Measurements from ENCODE around the gene POP4. TPM values are rescaled to one million over a fixed set of nuclear protein-coding genes. Genes with fewer than 3 reads are reported as not detected.

Gene POP4
- total and polyA plus RNA-seq, 12 donors: 65.4 to 134 (median 75.5) TPM

DNA sequence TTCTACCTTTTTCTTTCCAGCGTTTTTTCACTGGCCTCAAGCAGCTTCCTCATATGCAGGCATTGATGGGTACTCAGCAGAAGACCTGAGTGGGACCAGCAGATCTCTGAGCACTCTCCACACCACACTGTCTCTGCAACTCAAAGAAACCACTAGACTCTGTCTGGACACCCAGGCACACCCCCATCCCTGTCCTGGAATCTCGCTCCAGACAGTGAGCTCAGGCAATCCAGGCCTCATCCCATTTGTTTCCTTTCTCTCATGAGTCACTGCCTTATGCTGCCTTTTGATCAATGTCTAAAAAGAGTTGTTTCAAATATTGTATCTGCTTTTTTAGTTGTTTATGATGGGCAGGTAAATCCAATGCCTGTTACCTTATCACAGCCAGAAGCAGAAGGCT, 19.7 kb upstream of the POP4 start:
- no peak for DNase-seq
- H3K27me3 ChIP-seq: peaks cover 16% of the 10 kb centered on the region
- no peaks in the 10 kb centered on the region for H3K36me3 ChIP-seq (replicated peaks in 1 of 2)
- H3K4me3 ChIP-seq: no peak overlapping the region
- no peak overlapping the region for H3K27ac ChIP-seq
- no peak for TF ChIP-seq POLR2A (IDR thresholded peaks at IDR 0.05)
- TF ChIP-seq, protein P1, sequence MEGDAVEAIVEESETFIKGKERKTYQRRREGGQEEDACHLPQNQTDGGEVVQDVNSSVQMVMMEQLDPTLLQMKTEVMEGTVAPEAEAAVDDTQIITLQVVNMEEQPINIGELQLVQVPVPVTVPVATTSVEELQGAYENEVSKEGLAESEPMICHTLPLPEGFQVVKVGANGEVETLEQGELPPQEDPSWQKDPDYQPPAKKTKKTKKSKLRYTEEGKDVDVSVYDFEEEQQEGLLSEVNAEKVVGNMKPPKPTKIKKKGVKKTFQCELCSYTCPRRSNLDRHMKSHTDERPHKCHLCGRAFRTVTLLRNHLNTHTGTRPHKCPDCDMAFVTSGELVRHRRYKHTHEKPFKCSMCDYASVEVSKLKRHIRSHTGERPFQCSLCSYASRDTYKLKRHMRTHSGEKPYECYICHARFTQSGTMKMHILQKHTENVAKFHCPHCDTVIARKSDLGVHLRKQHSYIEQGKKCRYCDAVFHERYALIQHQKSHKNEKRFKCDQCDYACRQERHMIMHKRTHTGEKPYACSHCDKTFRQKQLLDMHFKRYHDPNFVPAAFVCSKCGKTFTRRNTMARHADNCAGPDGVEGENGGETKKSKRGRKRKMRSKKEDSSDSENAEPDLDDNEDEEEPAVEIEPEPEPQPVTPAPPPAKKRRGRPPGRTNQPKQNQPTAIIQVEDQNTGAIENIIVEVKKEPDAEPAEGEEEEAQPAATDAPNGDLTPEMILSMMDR (IDR thresholded peaks at IDR 0.05): no peak
- H3K4me1 ChIP-seq (replicated peaks in 1 of 2): no peaks in the 10 kb centered on the region
- intact Hi-C loops (cut with DNase I): no loop called here
- 37 to 65% (median 53%) methylated on average over 2 of the region's 2 CpGs for WGBS, 4 donors
- H3K9me3 ChIP-seq (replicated peaks in 1 of 3): no peaks in the 10 kb centered on the region

DNA sequence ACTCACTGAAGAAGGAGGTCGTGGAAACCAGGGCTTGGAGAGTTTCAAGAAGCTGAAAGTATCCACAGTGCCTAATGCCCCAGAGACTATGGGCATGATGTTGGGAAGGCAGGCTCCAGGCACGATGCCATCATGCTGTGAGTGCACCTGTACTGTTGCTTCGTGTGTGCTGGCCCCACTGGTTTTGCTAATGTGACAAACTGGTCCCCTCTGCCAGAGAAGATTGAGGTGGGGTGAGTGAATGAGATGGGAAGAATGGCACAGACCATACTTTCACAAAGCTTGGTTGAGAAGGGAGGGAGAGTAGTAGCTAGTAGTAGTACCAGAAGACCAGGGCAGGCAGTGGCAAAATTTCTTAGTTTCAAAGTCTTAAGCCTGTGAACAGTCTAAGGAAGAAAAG, 19.0 kb upstream of the POP4 start:
- 55 to 58% (median 57%) methylated on average over 3 of the region's 3 CpGs for WGBS, 4 donors
- DNase-seq: no peak
- TF ChIP-seq POLR2A (IDR thresholded peaks at IDR 0.05): no peak
- TF ChIP-seq, protein P1 (IDR thresholded peaks at IDR 0.05): no peak
- H3K4me3 ChIP-seq: no peak overlapping the region
- intact Hi-C loops (cut with DNase I): no loop called here
- H3K36me3 ChIP-seq (replicated peaks in 1 of 2): no peaks in the 10 kb centered on the region
- no peak overlapping the region for H3K27ac ChIP-seq
- no peaks in the 10 kb centered on the region for H3K9me3 ChIP-seq (replicated peaks in 1 of 3)
- H3K4me1 ChIP-seq (replicated peaks in 1 of 2): no peaks in the 10 kb centered on the region
- H3K27me3 ChIP-seq: peaks cover 16% of the 10 kb centered on the region

DNA sequence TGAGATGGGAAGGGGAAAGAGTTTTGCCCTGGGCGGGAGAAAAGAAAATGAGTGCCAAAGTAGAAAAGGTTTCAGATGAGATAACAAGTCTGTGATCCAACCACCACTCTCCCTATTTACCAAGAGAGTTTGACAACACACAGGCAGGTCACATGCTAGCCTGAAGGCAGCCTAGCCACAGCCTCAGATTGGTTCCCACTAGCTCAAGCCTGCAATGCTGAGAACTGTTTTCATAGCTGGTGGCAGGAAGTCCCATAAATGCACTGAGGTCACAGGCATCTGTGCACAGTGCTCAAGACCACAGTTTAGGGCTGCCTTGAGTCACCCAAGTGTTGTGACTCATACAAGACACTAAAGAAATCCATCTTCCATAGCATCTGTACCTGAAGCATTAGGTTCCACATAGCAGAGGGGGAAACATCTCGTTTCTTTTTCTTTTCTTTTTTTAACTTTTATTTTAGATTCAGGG, 18.5 kb upstream of the POP4 start:
- no peaks in the 10 kb centered on the region for H3K4me1 ChIP-seq (replicated peaks in 1 of 2)
- H3K27ac ChIP-seq: no peak overlapping the region
- intact Hi-C loops (cut with DNase I): no loop called here
- DNase-seq: no peak
- no peak overlapping the region for H3K4me3 ChIP-seq
- H3K36me3 ChIP-seq (replicated peaks in 1 of 2): no peaks in the 10 kb centered on the region
- whole genome bisulfite sequencing, 4 donors: 44 to 68% (median 51%) methylated on average over 2 of the region's 2 CpGs
- no peaks in the 10 kb centered on the region for H3K9me3 ChIP-seq (replicated peaks in 1 of 3)
- H3K27me3 ChIP-seq: peaks cover 21% of the 10 kb centered on the region
- TF ChIP-seq, protein P1 (IDR thresholded peaks at IDR 0.05): no peak
- no peak for TF ChIP-seq POLR2A (IDR thresholded peaks at IDR 0.05)

DNA sequence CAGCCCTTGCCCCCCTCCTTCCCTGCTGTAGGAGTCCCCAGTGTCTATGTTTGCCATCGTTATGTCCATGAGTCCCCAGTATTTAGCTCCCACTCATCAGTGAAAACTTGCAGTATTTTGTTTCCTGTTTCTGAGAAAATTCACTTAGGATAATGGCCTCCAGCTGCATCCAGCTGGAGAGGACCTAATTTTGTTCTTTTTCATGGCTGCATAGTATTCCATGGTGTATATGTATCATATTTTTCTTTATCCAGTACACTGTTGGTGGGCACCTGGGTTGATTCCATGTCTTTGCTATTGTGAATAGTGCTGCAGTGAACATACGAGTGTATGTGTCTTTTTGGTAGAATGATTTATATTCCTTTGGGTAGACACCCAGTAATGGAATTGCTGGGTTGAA, 18.0 kb upstream of the POP4 start:
- no peak for DNase-seq
- no peak for TF ChIP-seq POLR2A (IDR thresholded peaks at IDR 0.05)
- TF ChIP-seq, protein P1 (IDR thresholded peaks at IDR 0.05): no peak
- Histone ChIP-seq H3K27me3 (peaks cover 24% of the 10 kb centered on the region), H3K4me3 (no peak overlapping the region), H3K9me3 (replicated peaks in 1 of 3) (no peaks in the 10 kb centered on the region), H3K36me3 (replicated peaks in 1 of 2) (no peaks in the 10 kb centered on the region), H3K27ac (no peak overlapping the region), H3K4me1 (replicated peaks in 1 of 2) (no peaks in the 10 kb centered on the region)
- intact Hi-C loops (cut with DNase I): no loop called here
- WGBS, 4 donors: 68 to 84% (median 80%) methylated on average over 2 of the region's 2 CpGs
